ENCODE results near the gene ABHD15.

GRCh38 chr17:29570521-29570920 is 3.7 kb upstream of the ABHD15 start:
- TF ChIP-seq, protein P1, sequence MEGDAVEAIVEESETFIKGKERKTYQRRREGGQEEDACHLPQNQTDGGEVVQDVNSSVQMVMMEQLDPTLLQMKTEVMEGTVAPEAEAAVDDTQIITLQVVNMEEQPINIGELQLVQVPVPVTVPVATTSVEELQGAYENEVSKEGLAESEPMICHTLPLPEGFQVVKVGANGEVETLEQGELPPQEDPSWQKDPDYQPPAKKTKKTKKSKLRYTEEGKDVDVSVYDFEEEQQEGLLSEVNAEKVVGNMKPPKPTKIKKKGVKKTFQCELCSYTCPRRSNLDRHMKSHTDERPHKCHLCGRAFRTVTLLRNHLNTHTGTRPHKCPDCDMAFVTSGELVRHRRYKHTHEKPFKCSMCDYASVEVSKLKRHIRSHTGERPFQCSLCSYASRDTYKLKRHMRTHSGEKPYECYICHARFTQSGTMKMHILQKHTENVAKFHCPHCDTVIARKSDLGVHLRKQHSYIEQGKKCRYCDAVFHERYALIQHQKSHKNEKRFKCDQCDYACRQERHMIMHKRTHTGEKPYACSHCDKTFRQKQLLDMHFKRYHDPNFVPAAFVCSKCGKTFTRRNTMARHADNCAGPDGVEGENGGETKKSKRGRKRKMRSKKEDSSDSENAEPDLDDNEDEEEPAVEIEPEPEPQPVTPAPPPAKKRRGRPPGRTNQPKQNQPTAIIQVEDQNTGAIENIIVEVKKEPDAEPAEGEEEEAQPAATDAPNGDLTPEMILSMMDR (IDR thresholded peaks at IDR 0.05): no peak
- TF ChIP-seq POLR2AphosphoS5 (IDR thresholded peaks at IDR 0.05) (no peak), POLR2A (IDR thresholded peaks at IDR 0.05) (no peak)
